Lower leg skin (tissue), 3 donors: ENCODE results near the gene ZNF100.

Experiments used
- POLR2A ChIP-seq, 2 donors: fragments of 450-650 bp; IDR thresholded peaks; one replicate each; pipeline ENCODE4 v1.6.1; 2016 to 2017; ENCODE audit warnings: antibody characterized with exemption in 2 of 2, mild to moderate bottlenecking in 1 of 2, moderate library complexity in 1 of 2
- TF ChIP-seq, protein P1 (sequence below), 3 donors: fragments of 450-650 bp; IDR thresholded peaks; one replicate each; pipeline ENCODE4 v1.5.1; 2016; ENCODE audit warnings: antibody characterized with exemption in 3 of 3, mild to moderate bottlenecking in 3 of 3, moderate library complexity in 2 of 3

DNA sequence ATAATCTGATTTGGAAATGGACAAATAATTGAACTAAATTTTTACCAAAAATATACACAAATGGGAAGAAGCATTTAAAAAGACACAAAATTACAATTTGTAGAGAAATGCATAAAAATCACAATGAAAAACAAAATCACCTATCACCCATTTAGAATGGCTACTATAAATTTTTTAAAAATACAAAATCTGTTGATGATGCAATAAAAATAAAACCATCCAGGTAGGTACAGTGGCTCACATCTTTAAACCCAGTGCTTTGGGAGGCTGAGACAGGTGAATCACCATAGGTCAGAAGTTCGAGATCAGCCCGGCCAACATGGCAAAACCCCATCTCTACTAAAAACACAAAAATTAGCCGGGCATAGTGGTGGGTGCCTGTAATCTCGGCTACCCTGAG lies 45.1 kb upstream of the ZNF100 start:
- TF ChIP-seq, protein P1, sequence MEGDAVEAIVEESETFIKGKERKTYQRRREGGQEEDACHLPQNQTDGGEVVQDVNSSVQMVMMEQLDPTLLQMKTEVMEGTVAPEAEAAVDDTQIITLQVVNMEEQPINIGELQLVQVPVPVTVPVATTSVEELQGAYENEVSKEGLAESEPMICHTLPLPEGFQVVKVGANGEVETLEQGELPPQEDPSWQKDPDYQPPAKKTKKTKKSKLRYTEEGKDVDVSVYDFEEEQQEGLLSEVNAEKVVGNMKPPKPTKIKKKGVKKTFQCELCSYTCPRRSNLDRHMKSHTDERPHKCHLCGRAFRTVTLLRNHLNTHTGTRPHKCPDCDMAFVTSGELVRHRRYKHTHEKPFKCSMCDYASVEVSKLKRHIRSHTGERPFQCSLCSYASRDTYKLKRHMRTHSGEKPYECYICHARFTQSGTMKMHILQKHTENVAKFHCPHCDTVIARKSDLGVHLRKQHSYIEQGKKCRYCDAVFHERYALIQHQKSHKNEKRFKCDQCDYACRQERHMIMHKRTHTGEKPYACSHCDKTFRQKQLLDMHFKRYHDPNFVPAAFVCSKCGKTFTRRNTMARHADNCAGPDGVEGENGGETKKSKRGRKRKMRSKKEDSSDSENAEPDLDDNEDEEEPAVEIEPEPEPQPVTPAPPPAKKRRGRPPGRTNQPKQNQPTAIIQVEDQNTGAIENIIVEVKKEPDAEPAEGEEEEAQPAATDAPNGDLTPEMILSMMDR (IDR thresholded peaks at IDR 0.05): no peak
- no peak for TF ChIP-seq POLR2A (IDR thresholded peaks at IDR 0.05)
